IMR-90 (cell line): ENCODE data around the gene OGFR. TPM values are rescaled to one million over a fixed set of nuclear protein-coding genes. Genes with fewer than 3 reads are reported as not detected.

Source experiments
- BHLHE40 ChIP-seq: fragments of 150-350 bp; IDR thresholded peaks from 2 replicates; pipeline ENCODE4 v1.6.1; 2016; ENCODE audit warnings: mild to moderate bottlenecking, low read depth, low read length
- FOS ChIP-seq: fragments of 150-350 bp; IDR thresholded peaks from 2 replicates; pipeline ENCODE4 v1.6.1; 2016; ENCODE audit warnings: low read depth, low read length
- MAFK ChIP-seq: IDR thresholded peaks from 2 replicates; pipeline ENCODE4 v1.6.1; 2012; ENCODE audit warnings: low read depth, low read length, improper control_type of control experiment
- MXI1 ChIP-seq: IDR thresholded peaks from 2 replicates; pipeline ENCODE4 v1.6.1; 2012; ENCODE audit warnings: low read depth, mild to moderate bottlenecking, low read length, moderate library complexity, borderline replicate concordance
- RAD21 ChIP-seq: IDR thresholded peaks from 2 replicates; pipeline ENCODE4 v1.6.1; 2012; ENCODE audit warnings: low read length, improper control_type of control experiment
- RFX5 ChIP-seq: IDR thresholded peaks from 2 replicates; pipeline ENCODE4 v1.8.0; 2012; ENCODE audit warnings: low read depth, mild to moderate bottlenecking, low read length, moderate library complexity
- polyA plus RNA-seq, 3 experiments: library from polyadenylated mRNA; depleted of rRNA; stranded (reverse); fragments of >200 nt; gene quantifications; 2 replicates each; pipeline ENCODE4 v1.2.3, GENCODE V29; 2012; ENCODE audit warnings: low replicate concordance in 1 of 3
- total RNA-seq: library from RNA; depleted of rRNA; stranded (reverse); fragments of >200 nt; gene quantifications from 2 replicates; pipeline ENCODE4 v1.2.3, GENCODE V29; 2012

OGFR gene
- total and polyA plus RNA-seq, 2 of the 4 experiments (the other 2 are of a cell fraction), result 22.4 to 30.1 TPM

DNA sequence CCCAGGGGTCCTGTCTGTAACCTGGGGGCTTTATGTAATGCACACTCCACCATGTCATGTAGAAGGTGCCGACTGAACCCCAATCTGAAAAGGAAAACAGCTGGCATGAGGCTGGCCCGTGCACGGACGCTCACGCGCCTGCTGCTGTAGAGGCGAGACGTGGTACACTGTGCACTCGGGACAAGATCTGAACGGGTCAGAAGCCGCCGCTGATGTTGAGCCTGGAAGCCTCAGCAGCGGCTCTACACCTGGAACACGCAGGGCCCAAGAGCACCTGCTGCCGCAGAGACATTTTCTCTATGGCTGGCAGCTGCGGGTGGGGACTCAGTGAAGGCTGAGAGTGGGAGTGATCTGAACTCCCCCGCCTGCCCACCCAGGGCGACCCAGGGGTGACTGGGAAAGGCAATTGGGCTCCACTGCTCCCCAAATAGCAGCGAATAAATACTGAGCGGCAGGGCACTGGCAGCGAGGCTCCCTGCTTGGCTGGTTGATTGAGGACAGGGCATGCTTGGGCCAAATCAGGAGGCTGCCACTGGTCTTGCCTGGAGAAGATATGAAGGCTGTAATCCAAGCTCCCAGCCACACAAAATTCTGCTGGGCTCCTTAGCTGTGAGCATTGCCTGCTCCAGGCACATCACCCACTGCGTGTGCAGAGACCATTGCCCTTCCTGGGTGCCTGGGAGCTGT lies 2.5 kb upstream of the OGFR start (continued):
- TF ChIP-seq BHLHE40 (no peak), MXI1 (no peak), RFX5 (no peak), FOS (no peak), MAFK (no peak), RAD21 (no peak)
